ENCODE measurements around the gene FCRLA.

GRCh38 chr1:161681879-161682278, 25.1 kb upstream of the FCRLA start:
- TF ChIP-seq EZH2 (IDR thresholded peaks at IDR 0.05; ENCODE audit: insufficient read depth, poor library complexity, severe bottlenecking): no peak
- no peak for TF ChIP-seq EZH2phosphoT487 (IDR thresholded peaks at IDR 0.05; ENCODE audit: insufficient read depth, low read depth)

Data from GM23248 (cell line).